ENCODE data around the gene MB.

- TF ChIP-seq POLR2A (IDR thresholded peaks at IDR 0.05) (no peak), CTCF (IDR thresholded peaks at IDR 0.05) (no peak)
Observed at GRCh38 chr22:35608088-35608487, 9.0 kb downstream of the MB start.

Data from breast epithelium (tissue), 3 donors.